Fibroblast of lung (primary cell): ENCODE results near the gene ACY1.

Experiments used
- CTCF ChIP-seq, 2 donors: IDR thresholded peaks in 1 of 2; conservative IDR thresholded peaks in 1 of 2; 1 replicate in 1 of 2; 2 replicates in 1 of 2; pipeline ENCODE4 v1.5.1; 2011 to 2012; ENCODE audit warnings: low read length in 2 of 2, control low read depth in 1 of 2, inconsistent platforms in 1 of 2, low read depth in 1 of 2, mild to moderate bottlenecking in 1 of 2
- EZH2 ChIP-seq: IDR thresholded peaks from 2 replicates; pipeline ENCODE4 v1.5.1; 2012; ENCODE audit warnings: low read length, control low read depth, mild to moderate bottlenecking; ENCODE audit errors: missing control alignments

- TF ChIP-seq CTCF (conservative IDR thresholded peaks at IDR 0.05 in 1 of 2, IDR thresholded peaks at IDR 0.05 in 1 of 2; ENCODE audit: low read depth in 1 of 2, low read length in 2 of 2) (no peak), EZH2 (no peak)
These were observed 12.0 kb upstream of the ACY1 start for GRCh38 chr3:51971350-51971749.
